HUDEP-2 (cell line): Measurements from ENCODE around the gene CUX1.
A peak's percentile ranks its signal among the peaks of the same experiment; 100 is the strongest.
"Not testable (repeated sequence)": the region's sequence is repeated elsewhere in the genome, so short reads cannot be mapped to it uniquely, and the experiment has no call there.

Experiments used
- DNase-seq, 76 experiments: peaks; one replicate each; lab custom pipeline; 2025; ENCODE audit not compliant: unreplicated experiment in 76 of 76; lab: John Stamatoyannopoulos, UW

CUX1 gene

DNA sequence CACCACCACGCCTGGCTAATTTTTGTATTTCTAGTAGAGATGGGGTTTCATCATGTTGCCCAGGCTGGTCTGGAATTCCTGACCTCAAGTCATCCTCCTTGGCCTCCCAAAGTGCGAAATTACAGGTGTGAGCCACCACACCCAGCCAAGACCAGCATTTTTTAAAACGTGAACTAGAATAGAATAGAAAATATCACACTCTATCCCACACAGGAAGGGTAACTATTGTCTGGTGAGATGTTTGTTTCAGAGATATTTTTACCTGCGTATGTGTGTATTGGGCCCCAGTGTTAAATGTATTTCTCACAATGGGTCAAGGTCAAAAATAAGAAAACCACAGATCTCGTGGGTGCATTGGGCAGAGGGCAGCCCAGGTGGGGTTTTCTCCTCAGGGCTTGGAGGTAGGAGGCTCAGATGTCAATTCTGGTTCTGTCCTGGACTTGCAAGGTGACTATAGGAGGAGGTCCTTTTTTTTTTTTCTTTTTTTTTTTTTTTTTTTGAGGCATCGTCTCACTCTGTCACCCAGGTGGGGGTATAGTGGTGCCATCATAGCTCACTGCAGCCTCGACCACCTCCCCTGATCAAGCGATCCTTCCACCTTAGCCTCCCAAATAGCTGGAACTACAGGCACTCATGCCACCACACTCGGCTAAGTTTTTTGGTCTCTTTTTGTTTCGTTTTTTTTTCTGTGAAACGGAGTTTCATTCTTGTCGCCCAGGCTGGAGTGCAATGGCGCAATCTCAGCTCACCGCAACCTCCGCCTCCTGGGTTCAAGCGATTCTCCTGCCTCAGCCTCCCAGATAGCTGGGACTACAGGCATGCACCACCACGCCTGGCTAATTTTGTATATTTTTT is 488.2 kb downstream of the CUX1 start:
- no peak for DNase-seq

DNA sequence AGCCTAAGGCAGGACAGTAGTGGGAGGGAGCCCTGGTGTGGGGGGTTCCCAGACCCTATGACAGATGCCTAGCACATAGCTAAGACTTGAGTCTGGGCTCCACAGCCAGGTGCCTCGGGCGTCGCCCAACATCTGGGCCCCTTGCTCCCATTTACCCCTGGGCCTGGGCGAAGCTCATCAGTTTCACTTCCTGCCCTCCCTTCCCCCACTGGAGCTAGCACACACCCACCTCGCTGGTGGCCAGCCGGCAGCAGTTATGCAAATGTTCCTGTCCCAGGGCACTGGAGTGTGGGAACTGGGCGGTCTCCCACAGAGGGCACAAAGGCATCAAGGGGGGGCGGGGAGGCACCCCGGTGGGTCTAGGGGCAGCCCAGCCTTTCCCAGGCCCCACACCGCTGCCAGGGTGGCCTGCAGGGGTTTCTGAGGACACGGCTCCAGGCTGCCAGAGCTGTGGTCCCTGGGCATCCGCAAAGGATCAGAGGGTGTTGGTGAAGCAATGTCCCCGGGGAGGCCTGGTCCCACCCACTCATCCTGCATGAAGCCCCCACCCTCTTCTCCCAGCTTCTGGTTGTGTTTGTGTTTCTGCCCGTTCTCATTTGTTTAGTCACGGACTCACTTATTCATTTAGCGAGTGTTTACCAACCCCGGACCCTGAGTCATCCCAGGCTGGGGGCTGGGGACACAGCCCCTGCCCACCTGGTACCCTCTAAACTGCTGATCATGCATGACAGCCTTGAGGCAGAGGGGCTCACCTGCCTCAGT is 489.7 kb downstream of the CUX1 start:
- peak in 1 of 76 experiments; percentile 5 for DNase-seq

DNA sequence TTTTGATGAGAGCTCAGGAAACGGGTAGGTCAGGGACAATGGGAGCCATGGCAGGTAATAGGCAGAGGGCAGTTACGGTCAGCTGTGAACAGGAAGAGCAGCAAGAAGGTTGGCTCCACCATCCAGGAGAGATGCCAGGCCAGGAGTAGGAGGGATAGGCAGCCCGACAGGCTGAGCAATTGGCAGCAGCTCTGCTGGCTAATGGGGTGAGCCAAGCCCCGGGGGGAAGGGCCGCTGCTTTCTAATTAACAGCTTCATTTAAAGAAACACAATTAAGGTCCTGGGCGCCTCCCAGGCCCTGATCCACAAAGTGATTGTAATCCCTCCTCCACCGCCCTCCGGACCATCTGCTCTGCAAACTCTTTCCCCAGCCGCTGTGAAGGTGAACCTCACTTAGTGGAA is 493.0 kb downstream of the CUX1 start:
- no peak for DNase-seq

DNA sequence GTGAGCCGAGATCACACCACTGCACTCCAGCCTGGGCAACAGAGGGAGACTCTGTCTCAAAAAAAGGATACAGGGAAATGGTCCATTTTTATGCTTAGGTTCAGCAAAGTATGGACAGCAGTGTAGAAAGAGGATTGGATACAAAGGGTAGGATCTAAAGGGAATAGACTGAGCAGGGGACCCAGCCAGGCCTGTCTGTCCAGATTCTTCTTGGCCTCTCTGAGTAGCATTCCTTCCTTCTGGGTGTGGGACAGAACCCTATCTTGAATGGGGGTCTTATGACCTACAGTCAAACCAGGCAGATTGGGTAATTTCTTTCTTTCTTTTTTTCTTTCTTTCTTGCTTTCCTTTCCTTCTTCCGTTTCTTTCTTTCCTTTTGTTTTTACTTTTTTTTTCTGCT is 494.9 kb downstream of the CUX1 start:
- DNase-seq = no peak

DNA sequence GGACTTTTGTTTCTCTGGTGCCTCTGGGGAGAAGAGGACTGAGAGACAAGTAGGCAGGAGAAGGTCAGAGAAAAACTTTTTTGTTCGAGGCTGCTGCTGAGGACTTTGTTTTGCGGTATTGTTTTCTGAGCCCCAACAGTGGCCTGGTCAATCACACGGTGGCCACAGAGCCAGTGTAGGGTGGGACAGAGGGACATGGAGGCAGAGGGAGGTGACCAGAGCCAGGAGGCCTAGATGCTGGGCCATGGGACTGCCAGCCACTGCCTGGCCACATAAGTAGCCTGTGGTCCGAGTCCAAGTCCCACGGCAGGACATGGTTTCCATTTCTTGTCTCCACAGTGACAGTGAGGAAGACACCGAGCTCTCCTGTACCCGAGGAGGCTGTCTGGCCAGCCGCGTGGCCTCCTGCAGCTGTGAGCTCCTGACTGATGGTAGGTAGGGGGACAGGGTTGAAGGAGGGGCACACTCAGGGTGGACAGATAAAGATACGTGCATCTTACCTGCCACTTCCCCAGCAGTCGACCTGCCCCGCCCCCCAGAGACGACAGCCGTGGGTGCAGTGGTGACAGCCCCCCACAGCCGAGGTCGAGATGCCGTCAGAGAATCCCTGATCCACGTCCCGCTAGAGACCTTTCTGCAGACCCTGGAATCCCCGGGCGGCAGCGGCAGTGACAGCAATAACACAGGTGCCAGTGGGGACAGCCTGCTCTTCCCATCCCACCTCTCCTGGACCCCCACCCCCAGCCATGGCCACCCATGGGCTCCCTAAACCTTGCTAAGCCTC is 496.8 kb downstream of the CUX1 start:
- no peak for DNase-seq

DNA sequence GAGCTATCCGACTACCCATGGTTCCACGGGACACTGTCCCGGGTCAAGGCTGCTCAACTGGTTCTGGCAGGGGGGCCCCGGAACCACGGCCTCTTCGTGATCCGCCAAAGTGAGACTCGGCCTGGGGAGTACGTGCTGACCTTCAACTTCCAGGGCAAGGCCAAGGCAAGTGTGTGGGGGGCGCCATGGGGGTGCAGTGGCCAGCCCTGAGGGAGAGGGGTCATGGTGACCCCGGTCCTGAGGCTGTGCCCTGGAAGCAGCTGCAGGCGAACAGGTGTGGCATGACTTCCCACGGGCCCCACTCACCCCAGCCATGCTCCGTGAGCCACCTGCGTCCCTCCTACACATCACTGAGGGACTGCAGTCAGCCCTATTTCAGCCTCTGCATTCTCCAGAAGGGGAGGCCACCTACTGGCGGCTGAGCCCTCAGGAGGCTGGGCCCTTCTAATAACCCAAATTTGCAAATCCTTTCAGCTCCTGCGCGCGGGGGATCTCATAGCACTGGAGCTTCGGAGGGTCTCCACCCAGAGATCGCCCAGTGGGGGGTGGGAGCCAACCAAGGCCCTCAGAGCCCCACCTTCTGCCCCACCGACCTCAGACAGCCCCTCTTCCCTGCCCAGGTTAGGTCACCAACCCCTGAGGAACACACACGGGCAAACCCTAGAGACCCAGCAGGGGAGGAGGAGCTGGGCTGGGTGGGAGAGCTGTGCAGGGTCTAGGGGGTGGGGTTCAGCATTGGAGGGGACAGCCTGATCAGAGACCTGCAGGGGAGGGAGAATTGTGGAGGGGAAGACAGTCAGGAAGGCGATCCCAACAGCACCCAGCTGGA is 500.0 kb downstream of the CUX1 start:
- DNase-seq = no peak

DNA sequence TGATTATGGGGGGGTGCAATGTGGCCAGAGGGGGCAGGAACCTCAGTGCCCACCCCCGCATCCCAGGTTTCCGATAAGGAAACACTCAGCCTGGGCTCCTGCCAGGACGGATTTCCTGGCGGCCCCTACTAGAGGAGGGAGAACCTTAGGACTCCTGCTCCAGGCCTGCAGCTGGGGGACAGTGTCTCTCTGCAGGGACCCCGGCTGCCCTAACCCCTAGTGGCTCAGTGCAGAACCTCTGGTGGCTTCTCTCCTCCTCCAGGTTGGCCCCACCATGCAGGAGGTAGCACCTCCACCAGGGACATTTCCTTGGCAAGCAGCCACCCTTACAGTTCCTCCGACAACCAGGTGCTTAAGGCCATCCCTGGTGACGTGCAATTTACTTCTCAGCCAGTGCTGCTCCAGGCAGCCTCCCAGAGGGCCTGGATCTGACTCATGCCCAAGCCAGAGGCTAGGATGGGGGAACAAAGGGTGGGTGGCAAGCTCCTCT is 501.1 kb downstream of the CUX1 start:
- DNase-seq = no peak

DNA sequence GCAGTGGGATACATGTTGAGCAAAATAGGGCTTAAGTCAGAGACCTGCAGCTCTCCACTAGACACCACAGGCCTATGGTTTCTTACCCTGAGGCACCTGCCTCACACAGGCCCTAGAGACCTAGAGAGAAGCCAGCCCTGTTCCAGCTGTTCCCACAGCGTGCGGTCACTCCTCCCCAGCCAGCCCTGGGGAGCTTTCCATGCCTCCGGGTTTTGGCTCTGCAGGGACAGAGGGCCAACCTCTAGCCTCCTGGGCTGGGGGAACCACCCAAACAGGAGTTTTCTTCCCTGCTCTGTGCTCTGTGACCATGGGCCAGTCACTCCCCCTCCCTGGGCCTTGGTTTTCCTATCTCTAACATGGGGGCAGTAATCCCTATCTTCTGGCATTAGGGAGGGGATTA is 502.2 kb downstream of the CUX1 start:
- no peak for DNase-seq

DNA sequence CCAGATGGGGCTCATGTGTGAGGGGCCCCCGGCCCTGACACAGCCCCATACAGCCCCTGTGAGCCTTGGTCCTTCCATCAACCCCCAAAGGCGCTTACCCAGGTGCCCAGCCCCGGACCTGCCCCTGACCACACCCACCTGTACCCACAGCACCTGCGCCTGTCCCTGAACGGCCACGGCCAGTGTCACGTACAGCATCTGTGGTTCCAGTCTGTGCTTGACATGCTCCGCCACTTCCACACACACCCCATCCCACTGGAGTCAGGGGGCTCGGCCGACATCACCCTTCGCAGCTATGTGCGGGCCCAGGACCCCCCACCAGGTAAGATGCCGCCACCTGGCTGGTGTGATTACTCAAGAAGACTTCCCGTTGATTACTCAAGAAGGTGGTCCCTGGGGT is 502.8 kb downstream of the CUX1 start:
- no peak for DNase-seq

DNA sequence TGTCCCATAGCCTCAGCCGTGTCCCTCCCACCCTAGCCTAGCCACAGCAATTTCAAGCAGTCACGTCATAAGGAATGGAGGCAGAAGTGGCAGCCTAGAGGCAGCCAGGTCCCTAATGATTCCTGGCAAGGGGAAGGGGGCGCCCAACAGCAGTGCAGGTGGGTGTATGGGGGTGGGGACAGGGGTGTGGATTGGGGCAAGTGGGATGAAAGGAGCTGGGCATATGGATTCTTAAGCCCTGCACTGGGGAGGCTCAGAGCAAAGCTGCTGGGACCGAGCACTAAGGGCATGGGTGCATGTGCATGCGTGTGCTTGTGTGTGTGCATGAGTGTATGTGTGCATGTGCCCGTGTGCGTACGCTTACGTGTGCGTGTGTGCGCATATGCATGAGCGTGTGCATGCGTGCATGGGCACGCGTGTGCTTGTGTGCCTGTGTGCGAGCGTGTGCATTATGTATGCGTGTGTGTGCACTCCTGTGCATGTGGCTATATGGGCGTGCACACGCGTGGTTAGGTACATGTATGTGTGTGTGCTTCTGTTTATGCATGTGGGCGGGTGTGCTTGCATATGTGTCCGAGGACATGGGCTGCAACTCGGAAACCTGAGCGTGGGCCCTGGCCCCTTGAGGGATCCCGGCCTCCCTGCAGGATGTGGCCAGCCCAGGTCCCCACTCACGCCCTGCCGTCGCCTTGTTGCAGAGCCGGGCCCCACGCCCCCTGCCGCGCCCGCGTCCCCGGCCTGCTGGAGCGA is 503.4 kb downstream of the CUX1 start:
- DNase-seq = no peak

DNA sequence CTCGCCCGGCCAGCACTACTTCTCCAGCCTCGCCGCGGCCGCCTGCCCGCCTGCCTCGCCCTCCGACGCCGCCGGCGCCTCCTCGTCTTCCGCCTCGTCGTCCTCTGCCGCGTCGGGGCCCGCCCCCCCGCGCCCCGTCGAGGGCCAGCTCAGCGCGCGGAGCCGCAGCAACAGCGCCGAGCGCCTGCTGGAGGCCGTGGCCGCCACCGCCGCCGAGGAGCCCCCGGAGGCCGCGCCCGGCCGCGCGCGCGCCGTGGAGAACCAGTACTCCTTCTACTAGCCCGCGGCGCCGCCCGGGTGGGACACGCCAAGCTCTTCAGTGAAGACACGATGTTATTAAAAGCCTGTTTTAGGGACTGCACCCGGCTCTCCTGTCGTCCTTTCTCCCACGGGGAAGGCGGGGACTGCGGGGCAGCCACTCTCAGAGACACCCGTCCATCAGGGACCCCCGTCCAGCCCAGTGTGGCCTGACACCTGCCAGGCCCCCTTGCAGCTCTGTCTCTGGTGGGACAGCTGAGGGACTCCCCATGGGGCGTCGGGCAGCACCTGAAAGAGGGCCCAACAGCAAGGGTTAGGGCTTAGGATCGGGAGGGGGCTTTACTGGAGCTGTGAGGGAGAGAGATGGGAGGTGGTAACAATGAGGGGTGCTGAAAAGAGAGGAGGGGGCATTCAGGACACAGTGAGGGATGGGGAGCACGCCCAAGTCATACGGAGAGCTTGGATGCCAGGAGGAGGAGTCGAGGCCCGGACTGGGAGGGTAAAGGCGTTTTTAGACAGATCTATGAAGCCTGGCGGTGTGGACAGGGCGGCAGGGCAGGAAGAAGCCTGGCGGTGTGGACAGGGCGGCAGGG is 504.1 kb downstream of the CUX1 start:
- DNase-seq = no peak

DNA sequence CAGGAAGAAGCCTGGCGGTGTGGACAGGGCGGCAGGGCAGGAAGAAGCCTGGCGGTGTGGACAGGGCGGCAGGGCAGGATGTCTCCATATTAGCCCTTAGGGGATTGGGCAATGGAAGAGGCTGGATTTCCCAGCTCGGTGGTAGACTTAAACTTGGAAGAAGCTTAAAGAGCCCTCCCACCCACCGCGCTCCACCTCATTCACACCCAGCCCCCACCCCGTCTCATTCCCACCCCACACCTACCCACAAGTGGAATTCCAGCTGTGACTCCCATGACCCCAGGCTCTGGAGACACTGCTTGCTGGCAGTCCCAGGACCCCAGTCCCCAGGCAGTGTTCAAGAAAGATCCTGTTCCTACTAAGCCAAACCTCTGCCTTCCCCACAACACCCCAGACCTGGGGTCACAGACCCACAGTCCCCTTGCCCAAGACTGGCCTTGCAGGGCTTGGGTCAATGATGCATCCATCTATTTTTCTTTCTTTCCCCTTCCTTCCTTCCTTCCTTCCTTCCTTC is 504.8 kb downstream of the CUX1 start:
- DNase-seq = no peak

DNA sequence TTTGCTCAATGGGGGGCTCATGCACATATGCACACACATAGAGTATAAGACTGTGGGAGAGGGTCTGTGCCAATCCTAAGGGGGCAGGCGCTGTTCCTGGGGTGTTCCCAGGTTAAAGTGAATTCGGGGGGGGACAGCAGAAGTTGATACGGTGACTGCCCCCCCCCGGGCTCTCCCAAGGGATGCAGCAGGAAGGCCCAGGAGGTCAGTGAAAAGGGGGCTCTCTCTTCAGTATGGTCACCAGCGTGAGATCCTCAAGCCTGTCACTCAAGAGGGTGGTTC is 506.4 kb downstream of the CUX1 start:
- DNase-seq = no peak

DNA sequence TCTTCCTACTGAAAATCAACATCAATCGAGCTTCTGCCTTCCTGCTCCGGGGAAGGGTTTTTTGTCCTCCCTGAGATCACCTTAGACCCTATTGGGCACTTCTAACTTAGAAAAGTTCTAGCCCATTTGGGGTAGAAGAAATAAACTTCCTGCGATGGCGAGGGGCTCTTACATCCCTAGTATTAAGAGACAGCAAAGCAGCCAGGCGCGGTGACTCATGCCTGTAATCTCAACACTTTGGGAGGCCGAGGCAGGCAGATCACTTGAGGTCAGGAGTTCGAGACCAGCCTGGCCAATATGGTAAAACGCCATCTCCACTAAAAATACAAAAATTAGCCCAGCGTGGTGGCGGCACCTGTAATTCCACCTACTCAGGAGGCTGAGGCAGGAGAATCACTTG is 507.7 kb downstream of the CUX1 start:
- not testable (repeated sequence) for DNase-seq

DNA sequence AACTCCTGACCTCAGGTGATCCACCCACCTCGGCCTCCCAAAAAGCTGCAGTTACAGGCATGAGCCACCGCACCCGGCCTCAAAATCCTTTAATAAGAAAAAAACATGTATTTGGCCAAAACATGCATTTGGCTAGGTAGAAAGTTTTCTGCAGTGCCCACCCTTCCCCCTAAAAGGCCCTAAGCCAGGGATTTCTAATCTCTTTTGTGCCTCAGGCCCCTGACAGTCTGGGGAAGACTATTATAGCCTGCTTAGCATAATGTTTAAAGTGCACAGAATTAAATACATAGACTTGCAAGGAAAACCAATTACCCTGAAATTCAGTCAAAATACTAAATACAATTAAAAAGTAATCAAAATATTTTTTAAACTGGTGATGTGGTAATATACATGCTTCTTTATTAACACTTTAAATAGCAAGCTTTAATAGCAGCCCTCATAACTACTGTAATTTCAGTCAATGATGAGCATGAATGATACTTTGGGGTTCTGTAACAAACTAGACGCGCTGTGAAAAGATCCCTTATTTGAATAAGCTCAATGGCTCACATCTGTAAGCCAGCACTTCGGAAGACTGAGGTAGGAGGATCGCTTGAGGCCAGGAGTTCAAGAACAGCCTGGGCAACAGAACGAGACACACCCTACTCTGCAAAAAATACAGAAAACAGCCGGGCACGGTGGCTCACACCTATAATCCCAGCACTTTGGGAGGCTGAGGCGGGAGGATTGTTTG is 508.9 kb downstream of the CUX1 start:
- no peak for DNase-seq

DNA sequence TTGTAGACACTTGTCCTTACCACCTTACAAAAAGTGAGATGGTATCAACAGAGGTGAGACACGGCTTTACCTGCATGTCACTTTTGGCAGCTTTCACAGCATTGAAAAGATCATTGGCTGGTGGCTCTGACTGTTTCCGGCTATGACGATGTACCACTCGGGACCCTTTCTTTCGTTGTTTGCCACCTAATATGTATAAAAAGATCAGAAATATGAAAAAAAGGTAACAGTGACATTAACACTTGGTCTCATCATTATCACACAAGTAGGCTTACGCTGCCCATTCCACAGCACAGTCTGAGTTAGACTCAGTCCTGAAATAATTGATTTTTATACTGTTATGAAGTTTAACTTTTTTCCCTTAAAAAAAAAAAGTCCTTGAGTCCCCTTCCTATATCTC is 509.8 kb downstream of the CUX1 start:
- DNase-seq = not testable (repeated sequence)

DNA sequence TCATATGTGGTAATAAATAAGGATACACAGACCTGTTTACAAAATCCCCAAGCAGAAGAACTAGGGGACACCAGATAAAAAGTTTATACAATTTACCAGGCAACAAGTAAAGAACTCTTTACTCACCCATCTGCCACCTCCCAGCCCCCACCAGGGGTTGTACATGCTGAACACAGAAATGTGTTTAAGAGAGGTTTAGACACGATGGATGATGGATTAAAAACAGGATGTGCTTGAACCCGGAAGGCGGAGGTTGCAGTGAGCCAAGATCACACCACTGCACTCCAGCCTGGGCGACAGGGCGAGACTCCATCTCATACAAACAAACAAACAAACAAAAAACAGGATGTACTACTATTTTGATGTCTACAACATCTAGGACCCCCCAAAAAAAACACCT is 511.4 kb downstream of the CUX1 start:
- not testable (repeated sequence) for DNase-seq

DNA sequence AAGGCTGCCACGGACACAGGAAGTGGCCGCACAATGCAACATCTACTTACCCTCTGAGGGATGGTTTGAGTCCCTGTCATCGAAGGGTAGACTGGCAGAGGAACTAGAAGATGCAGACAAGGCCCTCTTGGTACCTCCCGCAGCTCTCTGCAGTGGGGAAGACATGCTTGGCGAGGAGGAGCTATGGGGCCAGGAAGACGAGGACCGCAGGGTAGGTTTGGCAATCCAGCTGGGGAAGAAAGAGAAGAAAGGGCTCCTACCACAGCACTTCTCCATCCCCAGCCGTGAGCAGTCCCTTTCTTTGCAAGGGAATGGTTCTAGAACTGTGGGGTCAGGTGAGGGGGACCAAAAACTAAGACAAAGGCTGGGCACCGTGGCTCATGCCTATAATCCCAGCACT is 511.9 kb downstream of the CUX1 start:
- DNase-seq = not testable (repeated sequence)
